GM15510 (cell line): ENCODE results near the gene SLK.

Experiments
- POLR2A ChIP-seq: IDR thresholded peaks from 3 replicates; pipeline ENCODE4 v1.6.1; 2011; ENCODE audit warnings: borderline replicate concordance; ENCODE audit not compliant: insufficient read length; ENCODE audit errors: extremely low read depth

SLK gene

DNA sequence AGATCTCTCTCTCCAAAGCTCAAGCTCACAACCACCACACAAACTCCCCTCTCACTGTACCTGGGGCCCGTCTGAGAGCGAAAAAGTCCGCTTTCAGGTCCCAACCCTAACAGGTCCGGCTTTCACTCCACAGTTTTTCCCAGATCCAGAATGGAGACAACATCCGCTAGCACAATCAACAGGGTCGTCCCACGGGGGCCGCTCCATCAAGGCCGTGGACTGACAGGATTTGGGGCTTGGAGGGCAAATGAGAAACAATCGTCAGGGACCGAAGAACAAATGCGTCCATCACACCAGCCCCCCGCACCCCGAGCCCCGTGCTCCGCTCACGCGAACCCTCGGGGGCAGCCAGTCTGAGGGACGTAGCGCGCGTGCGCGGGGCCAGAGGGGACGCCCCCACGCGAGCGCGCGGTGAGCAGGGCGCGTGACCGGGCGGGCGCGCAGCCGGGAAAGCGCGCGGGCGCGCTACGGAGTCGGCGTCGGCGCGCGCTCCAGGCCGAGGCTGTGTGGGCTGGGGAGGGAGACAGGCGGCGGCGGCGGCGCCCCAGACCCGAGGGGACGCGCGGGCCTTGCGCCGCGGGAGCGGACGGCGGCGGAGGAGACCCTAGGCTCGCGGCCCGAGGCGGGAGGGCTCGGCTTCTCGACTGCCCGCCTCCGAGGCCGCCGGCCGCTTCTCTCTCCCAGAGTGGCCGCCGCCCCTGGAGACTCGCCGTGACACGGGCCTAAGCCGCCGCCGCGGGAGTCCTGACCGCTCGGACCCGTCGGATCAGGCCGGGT is at the start of gene SLK:
Gene SLK, plus strand, starts transcription at position 470 of the 777 bp plus-strand sequence. CDS start 606 bp downstream, outside the sequence.
- peak; percentile 90 for TF ChIP-seq POLR2A

DNA sequence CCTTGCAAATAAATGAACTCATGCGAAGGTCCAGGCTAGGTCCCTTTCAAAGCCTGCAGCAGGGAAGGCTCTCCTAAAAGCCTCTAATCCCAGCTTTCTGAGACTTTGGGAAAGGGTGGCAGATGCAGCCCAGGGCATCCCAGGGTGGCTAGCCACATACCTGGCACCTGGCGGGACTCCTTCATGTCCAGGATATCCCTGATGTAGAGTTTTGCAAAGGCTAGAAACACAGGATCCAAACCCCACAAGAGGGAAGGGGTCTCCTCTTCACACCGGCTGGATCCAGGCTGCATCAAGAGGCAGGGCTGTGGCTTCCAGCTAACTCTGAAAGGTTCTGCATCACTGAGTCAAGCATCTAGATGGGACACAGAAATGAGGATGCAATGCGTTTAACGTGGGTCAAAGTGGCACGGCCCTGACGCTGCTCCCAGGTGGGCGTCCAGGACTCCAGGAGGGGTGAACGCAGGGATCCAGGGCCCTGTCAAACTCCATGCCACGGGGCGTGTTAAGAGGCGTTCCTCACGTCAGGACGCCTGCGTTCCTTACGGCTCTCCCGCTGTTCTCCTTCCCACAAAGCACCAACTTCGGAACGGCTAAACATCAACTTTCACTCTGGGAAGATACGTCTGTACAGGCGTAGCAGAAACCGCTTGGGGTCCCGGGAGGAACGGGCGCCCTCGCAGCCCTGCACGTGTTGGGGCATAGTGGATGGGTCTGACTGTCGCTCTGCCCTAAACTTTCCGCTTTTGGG is 49.5 kb upstream of the SLK start:
- TF ChIP-seq POLR2A: no peak

DNA sequence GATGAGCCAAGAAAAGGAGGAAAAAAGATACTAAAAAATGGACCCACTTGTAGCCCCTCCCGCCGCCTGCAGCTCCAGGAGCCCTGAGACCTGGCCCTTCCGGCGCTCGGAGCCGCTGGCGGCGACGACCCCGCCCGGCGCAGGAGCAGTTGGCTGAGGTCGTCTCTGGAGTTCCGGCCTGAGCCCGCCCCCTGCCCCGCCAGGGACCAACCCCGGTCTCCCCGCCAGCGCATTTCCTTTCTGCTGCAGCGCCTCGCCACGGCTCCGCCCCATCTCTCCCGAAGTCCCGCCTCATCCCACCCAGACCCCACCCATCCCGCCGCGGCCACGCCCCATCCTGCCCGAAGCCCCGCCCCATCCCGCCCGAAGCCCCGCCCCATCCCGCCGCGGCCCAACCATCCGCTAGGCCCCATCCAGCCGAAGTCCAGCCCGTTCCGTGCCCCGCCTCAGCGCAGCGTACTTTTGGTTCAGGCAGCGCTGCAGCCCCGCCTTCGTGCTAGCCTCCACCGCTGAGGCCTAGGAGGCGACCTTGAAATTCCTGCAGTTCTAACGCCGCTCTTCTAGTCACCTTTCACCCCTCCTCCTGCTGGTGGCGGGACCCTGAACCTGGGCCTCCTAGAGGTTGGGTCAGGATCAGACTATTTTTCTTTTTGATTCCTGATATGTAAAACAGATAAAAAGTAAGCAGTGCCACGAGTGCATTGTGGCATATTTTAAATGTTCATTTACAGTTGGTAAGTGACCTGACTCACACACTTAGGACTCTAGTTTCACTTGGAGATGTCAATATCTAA is 48.7 kb upstream of the SLK start, which contains the start of gene STN1:
Gene STN1, minus strand, starts transcription at position 132 of the 794 bp plus-strand sequence. CDS start 590 bp downstream, outside the sequence.
- peak; percentile 91 for TF ChIP-seq POLR2A

DNA sequence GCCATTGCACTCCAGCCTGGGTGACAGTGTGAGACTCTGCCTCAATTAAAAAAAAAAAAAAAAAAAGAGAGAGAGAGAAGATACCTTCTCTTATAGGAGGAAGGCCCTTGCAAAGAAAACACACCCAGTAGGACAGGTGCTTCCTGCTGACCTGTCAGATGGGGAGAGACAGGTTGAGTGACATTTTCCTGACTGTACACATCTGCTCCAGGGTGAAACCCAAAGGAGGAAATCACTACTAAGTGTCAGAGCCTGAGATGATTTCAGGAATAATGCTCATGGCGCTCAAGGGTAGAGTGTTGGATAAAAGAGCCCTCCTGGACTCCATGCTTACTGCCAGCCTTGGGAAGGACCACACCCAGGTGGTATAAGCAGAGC is 47.3 kb upstream of the SLK start:
- no peak for TF ChIP-seq POLR2A

DNA sequence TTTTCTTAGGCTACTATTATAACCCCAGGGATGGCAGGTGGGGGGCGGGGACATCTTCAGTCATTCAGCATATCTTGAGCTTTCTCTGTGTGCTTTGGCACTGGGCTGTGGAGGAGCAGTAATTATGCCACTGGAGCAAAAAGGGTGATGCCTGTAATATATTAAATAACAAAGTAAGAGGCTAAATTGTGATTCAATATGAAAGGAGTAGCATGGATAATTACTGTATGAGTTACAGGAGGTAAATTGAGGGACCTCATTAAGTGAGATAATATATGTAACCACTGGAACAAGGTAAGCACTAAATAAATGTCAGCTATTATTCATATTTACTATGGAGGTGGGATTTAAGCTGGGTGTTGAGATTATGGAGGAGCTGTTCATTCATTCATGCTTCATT is 45.7 kb upstream of the SLK start:
- TF ChIP-seq POLR2A: no peak

DNA sequence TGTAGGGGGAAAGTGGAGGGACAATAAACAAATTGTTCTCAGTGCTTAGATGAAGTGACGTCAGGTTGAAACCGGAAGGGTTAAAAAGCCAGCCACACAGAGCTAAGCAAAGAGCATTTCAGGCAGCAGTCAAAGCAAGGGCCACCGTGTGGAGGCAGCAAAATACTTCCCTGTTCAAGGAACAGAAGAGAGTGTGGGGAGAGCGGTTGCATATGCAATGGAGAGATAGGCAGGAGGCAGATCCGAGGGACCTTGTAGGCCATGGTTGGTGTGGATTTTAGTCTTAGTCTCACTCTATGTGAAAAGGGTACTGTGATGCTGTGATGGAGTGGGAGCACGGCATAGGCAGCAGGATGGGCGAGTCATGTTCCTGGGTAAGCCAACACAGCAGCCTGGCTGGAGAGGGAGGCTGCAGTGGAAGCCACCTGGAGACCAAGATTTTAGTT is 45.2 kb upstream of the SLK start:
- no peak for TF ChIP-seq POLR2A

DNA sequence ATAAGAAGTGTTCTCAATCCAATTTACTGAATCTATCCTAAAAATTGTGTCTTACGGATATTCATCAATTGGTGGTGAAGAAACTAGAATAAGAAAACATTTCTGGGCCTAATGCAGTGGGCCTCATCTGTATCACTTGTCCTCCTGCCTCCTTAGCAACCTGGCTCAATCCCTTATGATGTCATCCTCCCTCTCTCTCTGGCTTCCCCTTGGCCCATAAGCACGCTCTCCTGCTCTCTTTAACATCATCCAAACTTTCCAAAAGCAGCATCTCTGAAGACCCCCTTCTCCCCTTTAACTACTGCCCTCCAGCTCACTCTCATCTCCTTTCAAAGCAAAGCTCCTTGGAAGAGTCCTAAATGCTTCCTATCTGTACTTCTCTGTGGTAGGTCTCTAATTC is 44.3 kb upstream of the SLK start:
- no peak for TF ChIP-seq POLR2A

DNA sequence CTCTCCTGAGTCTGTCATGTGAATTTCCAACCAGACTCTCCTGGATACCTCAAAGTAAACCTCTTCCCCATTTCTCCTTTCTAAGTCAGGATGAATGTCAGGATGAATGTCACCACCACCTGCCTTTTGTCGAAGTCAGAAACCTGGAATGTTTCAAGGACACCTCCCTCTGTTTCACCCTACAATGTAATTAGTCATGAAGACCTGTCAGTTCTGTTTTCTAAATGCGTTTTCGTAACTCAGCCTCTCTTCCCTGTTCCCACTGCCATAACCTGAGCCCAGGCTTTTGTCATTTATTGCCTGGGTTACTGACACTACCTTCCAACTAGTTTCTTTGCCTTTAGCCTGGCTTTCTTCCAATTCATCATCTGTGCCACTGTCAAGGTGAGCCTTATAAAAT is 43.4 kb upstream of the SLK start:
- TF ChIP-seq POLR2A: no peak

DNA sequence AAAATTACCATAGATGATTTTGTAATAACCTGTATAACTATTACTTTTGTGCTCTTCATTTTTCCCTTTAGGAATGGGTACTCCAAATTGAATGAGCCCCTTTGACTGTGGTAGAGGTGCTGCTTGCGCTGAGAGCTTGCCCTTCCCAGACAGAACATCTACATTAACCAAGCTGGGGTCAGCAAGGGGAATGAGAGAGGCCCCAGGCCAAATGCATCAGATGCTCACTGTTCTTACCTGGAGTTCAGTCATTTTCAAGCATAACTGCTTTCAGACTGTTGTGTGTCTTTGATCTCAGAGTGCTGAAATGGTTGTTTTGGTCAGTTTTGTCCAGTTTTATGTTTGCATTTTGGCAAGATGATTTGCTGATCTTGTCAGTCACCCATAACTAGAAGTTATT is 41.3 kb upstream of the SLK start:
- no peak for TF ChIP-seq POLR2A

DNA sequence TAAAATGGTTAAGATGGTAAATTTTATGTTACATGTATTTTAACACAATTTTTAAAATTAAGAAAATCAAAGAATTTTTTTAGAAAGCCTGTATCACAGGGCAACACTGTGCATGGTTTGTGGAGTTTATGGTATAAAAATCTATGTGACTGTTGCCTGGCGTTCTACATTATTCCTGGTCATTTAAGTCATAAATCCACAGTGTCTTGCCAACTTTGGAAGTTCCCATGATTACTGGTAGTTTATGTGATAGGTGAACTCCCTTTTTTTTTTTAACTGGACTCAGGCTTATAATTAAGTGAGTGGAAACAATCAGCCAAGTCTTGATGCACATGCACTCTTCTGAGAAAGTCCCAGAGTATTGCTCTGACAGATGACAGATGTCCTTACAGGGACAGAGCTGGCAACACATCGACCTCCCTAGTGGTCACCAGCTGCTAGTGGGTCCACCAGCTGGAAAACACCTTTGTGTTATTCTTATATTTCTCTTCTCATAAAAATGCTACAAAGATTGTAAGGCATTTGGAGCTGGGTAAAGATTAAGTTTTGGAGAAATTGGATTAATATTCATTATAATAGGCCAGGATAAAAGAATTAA is 40.1 kb upstream of the SLK start:
- no peak for TF ChIP-seq POLR2A

DNA sequence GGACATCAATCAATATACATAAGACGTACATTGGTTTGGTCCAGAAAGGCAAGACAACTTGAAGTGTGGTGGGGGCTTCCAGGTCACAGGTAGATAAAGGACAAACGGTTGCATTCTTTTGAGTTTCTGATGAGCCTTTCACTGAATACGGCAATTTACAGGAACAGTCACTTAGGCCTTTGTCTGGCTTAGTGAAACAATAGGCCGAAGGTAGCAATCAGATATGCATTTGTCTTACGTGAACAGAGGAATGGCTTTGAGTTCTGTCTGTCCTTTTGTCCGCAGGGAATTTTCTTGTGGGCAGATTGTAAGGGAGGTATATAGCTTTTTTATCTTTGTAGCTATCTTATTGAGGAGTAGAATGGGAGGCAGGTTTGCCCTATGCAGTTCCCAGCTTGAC is 38.2 kb upstream of the SLK start:
- TF ChIP-seq POLR2A: no peak

DNA sequence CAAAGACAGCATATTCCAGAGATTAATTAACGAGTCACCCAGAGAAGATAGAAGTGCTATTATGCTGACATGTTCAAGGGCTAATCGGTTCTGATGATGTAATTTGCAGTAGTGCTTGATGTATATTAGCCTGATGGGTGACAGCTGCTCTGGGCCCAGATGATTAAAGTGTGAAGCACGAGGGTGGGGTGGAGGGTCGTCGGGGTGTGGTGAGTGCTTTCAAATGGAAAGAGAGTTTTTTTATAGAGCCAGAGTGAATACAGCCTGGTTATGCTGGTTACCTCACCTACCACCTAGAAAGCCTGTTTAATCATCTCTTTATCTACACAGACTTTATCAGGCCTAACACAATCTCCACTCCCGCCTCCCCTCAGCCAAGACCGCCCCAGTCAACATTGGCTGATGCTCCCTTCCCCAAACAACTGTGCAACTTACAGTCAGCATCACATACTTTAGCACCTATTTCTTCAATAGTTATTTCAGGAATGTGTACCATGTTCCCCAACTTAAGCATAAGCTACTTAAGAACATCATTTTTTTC is 37.5 kb upstream of the SLK start:
- TF ChIP-seq POLR2A: no peak

DNA sequence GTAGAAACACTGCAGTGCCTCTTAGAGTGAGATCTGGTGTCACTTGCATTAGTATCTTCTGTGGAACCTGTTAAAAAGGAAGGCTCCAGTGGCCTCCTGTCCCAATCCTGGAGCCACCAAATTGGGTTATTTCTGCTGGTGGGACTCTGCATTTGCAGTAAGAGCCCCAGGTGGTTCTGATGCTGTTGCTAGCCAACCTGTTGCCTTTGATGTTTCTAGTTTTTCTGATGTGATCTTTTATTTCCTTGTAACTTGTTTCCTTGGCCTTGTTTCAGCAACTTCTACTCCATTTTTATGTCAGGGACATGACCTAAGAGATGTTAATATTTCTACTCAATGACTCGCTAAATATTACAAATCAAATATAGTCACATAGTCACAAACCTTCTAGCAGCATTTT is 36.5 kb upstream of the SLK start:
- TF ChIP-seq POLR2A: no peak

DNA sequence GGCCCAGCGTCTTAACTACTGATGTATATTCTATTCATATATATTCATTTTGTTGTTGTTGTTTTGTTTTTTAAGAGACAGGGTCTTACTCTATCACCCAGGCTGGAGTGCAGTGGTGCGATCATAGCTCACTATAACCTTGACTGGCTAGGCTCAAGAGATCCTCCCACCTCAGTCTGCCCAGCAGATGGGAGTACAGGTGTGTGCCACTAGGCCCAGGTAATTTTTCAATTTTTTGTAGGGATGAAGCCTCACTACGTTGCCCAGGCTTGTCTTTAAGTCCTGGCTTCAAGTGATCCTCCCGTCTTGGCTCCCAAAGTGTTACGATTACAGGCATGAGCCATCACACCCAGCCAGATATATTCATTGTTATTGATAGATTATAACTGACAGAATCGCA is 36.1 kb upstream of the SLK start:
- TF ChIP-seq POLR2A: no peak
